ENCODE results near the gene NFIA.
"Not testable (repeated sequence)": the region's sequence is repeated elsewhere in the genome, so short reads cannot be mapped to it uniquely, and the experiment has no call there.

NFIA gene

DNA sequence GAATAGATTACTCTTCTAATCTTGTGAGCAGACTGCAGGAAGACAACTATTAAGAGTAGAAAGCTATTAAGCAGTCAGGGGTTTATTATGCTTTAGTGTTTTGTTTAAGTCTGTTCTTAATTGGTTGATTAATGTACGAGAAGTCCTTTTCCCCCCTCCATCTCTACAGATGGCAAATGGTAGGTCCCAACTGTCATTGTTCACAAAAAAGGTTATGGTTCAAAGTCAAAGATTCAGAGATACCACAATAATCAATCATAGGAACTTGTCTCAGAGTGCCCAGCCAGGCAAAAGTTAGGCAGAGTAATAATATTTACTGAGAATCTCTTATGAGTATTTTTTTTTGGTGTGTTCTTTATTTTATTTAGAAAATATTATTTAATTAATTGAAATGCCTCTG, 26.8 kb downstream of the NFIA start:
- DNase-seq, result no peak

DNA sequence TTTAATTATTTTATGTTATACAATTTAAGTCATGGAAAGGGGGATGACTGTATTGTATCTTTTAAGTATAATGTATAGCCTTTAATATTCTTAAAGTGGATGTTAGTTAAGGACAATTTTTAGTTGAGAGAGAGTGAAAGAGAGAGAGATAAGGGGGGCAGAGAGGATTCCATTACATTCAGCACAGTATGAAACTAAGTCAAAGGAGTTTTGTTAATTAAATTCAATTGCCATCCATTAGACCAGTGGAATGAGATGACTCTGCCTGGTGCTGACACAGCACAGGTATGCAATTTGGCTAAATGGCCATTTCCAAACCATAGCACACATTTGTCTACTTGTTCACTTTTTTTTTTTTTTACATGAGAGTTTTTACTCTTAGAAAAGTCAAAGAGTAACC, 27.5 kb downstream of the NFIA start:
- no peak for DNase-seq

DNA sequence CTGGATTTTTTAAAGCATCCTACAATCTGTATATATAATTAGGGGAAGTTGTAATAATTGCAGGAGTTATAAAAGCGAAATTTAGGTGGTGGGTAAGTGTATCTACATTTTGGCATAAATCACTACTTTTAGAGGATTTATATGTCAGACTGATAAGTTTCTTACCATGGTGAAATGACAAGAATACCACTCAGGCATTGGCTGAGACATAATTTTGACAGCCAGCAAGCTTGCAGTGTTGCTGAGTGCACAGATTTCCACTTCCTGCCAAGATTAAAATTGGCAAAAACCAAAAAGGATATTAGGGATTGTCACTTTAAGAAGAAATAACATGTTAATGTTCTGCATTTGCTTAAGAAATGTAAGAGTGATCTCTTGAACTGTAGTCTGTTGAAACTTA, 28.2 kb downstream of the NFIA start:
- no peak for DNase-seq

DNA sequence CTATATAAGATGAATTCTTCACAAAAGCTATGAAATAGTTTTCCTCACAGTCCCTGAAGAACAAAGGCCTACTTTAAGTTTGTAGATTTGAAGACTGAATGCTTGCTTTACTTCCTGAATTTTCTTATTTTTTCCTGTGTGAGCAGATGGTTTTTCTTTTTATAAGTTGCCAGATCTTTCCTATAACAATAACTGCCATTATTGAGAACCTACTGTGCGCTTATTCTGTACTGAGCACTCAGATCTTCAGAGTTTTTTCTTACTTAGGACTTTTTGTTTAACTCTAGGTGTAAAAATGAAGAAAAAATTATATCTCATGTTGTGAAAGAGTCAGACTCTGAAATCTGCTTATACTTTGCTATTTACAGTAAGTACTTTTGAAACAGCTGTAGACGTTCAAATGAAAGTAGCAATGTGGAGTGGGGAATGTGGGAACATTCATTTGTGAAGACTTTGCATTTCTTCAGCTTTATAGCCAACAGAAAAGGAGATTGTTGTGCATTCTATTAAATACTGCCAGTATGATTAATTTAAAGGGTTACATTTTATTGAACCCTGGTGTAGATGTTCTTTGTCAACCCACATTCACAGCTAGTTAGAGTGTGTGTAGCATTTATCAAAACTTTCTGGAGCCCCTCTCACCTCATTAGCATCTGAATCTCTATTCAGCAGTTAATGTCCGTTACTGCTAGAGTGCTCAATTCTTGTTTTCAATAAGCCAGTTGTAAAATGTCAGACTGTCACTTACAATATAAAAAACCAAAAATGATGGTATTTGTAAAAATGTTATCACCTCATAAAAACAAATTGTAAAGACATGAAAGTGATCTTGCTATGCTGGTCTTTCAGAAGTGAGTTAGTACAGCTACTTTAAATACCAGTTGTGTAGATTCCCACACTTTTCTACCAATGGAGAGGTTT, 29.0 kb downstream of the NFIA start:
- no peak for DNase-seq

DNA sequence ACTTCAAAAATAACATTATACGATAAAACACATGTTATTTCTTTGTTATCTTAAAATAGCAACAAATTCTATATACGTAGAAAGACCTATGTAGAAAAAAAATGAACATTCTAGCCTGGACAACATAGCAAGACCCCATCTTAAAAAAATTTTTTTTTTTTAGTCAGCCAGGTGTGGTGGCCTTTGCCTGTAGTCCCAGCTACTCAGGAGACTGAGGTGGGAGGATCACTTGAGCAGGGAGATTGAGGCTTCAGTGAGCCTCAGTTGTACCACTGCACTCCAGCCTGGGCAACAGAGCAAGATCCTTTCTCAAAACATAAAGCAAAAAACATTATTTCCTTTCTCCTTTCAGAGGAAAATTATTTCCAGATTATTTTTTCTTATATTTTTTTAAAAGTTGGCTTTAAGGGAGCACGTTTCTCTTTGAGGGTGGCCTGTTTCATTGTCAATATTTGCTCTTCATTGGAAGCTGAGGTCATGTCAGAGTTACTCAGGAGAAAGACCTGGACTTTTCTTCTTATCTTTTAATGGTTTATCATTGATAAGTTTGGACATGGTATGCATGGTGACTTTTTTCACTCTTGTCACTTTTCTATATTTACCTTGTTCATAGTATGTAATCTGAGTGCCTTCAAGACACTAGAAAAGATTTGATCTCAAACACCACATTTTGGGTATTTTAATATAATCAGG, 32.0 kb downstream of the NFIA start:
- no peak for DNase-seq

DNA sequence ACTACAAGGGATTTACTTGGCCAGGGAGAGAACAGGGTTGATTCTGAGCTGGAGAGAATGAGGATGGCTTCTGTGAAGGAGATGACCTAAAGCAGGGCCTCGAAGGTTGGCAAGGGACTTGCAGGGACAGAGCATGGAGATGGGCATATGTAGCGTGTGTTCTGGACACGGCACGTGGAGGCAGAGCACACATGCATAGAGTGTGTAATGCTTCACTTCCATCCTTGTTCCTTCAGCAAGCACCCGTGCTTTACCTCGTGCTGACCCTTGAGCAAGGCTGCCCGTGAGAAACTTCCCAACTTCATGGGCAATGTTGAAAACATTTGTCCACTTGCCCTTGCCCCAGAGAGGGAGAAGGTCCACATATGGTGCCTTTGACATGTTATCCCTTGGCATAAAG, 33.1 kb downstream of the NFIA start:
- DNase-seq, result no peak

DNA sequence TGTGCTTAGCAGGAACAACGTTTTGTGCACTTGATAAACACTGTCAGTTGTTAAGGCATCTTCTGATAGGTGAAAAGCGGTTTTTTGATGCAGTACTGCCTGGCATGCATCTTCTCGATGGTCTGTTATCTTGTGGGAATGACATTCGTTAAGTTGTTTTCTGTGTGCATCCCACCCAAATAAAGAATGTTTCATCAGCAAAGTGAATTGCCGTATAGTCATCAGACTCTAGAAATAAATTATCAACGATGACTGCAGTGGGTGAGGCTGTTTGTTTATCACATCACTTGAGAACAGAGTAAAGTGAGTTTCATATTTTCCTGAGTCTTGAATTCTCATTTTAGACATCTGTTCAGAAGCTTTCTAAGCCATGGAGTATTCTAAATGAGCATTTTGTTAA, 34.1 kb downstream of the NFIA start:
- no peak for DNase-seq

DNA sequence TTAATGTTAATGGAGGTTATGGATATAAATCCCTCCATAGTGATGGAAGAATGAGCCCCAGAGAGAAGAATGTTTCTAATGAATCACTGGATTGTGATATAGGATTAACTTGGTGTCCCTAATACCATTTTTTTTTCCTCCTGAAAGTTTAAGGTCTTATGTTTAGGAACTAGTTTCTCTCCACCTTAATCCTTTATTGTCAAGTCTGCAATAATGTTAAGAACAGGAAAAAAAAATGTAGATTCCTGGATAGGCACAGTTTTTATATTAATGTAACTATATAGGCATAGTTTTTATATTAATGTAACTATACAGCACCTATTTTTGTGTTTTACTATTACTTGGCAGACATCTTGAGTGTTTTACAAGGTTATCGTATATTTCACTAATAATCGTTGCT, 34.9 kb downstream of the NFIA start:
- DNase-seq, result no peak

DNA sequence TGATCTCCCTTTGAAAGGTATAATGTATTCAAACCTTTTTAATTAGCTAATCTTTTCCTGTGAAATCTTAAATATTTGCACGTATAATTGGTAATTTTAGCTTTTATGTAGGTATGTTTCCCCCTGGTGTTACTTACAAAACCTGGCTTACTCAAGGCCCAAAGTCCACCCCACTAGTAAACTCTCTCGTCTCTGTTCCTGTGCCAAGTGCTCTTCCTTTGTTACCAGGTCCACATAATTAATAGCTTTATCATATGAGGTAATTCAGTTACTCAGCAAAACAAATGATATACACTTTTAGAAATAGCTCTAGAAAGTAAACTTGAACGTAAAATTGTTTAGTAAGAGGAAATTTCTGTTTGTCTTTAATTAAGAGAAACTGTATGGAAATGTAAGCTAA, 36.7 kb downstream of the NFIA start:
- DNase-seq, result no peak

DNA sequence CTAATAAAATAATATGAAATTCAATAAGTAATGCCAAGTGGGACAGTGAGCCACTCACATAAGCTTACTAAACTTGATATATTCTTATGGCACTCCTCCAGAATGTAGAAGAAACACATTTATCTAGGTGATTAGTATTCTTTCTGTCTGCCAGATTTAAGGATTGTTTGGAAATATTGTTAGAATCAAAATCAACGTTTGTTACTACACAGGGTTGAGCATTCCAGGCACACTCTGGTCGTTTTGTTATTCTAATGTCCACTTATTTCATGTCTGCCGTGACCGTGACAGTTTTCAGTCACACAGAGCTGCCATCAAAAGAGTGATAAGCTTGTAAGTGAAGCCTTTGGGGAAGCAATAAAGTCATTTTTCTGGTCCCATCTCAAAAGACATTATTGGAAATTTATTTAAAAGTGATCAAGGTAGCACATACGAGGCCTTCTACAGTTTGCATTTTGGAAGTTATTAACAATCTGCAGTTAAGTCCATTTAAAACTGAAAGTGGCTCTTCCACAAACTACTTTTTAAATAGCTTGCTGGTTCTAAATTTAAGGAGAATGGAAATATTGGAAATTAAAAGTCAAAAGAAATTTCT, 38.0 kb downstream of the NFIA start:
- DNase-seq, result no peak

DNA sequence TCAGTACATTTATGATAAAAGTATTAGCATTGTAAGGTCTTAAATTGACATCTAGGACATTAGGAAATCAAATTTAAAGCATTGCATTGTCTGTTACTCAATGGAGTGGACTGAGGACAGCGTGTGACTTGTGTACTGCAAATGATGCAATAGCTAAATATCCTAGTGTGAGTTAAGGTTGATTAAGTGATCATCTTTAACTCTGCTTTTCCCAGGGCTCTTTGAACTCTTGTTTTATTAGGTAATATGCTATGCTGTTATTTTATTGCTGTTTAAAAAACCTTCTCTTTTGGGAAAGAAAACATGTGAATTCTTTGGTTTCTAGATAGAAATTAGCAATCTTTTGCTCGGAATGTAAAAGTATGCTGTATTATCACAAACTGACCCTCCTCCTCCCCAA, 38.6 kb downstream of the NFIA start:
- DNase-seq, result peak; percentile 80

DNA sequence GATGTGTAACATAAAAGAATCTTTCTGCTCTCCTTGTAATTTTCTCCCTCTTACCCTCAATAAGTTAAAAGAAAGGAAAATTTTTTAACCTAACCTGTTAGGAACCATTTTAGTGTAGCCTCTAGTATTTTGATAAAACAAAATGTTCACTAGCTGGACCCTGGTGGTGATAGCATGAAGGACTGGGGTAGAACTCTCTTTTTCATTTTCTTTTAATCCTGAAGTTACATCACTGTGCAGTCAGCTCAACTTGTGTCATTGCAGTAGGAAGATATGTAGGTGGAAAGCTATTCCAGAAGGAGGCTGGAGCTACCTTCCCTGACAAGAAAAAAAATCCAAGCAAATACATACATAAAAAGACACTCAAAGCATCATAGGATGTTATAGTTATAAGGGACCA, 39.3 kb downstream of the NFIA start:
- no peak for DNase-seq

DNA sequence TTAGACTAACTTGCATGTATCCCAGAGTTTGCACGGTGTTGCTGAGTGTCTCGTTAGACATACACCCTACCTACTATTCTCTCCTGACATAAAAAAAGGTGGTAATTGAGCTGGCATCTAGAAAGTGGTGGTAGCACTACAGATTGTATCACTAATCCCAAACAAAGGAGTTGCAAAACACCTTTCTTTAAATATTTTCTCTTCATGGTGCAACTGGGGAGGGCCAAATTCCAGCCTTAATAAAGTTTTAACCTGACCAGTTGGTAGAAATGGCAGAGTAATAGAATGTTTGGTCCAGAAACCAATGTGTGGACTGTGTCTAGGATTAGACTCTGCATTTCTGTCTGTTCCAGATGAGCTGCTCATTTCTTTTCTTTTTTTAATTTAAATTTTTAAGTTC, 40.0 kb downstream of the NFIA start:
- DNase-seq, result no peak

DNA sequence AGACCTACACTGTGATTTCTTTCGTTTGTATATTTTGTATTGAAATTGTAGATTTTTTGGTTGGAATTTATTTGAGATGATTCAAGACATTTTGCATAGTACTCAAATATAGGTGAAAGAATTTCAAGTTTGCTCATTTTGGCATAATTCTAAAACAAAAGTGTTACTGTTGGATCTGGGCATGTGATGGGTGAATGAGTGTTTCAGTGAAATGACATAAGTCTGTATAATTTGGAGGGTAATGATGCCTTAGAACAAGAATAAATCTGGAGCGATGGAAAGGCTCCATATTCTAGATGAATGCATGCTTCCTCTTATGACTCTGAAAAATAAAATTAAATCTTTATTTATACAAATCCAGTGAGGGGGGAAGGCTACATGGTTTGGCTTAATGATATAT, 41.0 kb downstream of the NFIA start:
- DNase-seq, result no peak

DNA sequence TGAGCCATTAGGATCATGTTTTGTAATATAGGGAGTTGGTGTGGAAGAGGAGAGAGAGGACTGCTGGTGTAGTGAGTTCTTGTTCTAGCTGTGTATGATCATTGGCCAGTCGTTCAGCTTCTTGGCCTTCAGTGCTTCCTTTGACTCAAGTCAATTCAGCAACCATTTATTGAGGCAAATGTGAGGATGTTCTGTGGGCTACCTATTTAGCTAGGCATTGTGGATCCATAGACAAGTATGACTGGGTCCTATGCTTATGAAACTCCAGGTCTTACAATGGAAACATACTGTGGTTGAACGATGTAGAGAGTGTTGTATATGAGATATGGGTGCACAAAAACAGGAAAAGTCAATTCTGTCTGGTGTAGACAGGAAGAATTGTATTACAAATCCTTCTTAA, 41.7 kb downstream of the NFIA start:
- DNase-seq, result no peak

DNA sequence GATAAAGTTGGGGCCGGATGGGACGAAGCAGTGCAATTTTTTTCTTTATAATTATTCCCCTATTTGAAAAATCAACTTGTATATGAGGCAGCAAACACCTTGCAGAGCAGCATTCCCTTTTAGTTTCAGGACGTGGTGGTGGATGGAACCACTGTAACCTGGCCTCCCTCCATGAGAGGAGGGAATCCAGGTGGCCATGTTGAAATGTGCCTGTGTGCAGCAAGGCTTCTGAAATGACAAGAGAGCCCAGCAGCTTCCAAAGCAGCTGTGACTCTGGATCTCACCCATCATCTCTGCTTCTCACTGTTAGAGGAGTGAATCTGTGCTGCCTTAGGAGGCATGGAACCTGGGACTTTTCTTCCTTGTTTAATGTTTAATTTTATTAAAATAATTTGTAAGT, 42.3 kb downstream of the NFIA start:
- DNase-seq, result no peak

DNA sequence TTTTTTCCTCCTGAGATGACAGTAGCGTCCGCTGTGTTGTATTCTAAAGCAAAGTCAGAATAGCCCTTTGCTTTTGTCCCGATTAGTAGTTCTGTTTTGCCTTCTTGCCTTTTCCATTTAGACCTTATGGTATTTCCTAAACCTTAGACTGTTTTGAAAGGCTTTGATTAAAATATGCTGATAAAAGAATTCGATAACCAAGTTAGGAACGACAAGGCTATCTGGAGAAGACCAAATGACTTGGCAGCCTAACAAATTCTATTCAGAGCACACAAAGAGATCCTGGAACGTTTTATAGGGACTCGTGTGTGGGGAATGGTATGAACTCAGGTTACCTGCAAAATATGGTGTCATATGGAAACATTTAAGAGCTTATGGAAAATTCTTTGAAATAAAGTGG, 42.9 kb downstream of the NFIA start:
- no peak for DNase-seq

DNA sequence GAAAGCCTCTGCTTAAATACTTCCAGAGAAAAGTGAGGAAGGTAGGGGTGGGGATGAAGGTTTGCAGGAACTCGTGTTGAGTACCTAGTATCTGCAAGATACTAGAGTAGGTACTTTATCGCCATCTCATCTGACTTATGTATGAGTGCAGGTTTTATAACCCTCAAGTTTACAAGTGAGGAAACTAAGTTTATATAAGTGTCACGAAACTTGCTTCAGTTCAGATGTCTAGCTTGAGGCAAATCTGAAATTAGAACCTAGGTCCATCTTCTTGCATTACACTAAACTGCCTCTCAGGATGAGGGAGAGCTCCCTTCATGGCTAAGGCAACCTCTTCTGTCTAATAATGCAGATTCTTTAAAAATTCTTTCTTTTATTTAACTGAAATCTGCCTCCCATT, 43.5 kb downstream of the NFIA start:
- DNase-seq, result no peak

DNA sequence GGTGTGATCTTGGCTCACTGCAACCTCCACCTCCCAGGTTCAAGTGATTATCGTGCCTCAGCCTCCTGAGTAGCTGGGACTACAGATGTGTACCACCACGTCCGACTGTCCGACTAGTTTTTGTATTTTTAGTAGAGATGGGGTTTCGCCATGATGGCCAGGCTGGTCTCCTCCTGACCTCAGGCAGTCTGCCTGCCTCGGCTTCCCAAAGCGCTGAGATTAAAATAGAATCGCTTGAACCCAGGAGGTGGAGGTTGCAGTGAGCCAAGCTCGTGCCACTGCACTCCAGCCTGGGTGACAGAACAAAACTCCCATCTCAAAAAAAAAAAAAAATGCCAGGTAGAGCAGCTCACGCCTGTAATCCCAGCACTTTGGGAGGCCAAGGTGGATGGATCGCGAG, 44.5 kb downstream of the NFIA start:
- DNase-seq, result not testable (repeated sequence)

DNA sequence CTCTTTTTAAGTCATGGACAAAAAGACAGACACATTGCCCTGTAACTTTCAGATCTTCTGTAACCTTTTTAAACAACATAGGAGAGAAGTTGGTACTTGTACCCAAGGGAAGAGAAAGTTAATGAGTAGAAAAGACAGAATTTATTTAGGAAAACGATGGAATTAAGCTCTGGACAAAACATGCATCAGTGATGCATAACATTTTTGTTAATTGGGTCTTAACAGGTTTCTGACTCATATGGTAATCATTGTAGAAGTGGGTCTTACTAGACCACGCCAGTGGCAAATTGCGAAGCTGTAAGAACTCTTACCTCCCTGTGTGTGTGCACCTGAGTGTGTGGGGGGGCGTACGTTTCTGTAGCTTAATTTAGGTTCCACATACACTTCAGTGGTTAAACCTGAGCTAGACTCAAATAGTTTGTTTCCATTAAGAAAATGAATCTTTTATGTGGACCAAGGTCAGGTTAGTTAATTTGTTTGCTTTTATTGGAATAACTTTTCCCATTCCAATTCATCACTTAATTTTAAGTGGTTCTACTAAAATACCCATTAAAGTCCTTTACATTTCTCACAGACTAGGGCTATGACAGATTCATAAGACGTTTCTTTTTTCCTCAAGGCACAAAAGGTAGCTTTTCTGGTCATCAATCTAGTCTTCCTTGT, 48.1 kb downstream of the NFIA start:
- no peak for DNase-seq

DNA sequence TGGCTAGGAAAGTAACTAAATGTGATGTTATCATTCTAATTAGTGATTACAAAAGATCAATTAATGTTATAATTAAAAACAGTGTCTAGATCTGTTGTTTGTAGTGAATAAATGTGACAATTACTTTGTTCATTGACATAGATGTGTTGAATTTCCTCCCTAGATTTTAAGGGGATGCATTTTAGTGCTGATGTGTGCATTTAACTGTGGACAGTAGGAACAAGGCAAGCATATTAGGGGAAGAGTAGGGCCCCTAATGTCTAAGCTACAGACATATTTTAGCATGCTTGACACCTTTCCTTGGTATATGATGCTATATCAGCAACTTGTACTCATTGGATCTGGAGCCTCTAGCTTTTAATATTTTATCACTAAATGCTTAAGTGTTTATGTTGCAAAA, 48.9 kb downstream of the NFIA start:
- DNase-seq, result no peak

DNA sequence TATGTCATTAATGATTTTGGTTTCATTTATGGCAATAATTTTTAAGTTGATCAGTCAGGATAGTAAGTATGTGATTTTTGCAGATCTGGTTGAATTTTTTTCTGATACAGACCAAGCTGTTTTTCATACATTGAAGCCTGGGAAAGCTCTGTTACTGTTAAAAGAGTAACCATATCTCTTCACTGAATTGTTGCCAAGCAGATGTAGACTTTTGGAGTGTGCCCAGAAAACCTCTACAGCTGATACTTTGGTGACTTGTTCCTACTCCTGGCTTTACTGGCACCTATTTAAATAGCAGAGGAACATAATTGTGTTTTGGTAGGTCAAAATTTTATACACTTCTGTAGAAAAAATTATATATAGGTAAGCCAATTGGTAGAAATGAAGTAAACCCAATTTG, 49.4 kb downstream of the NFIA start:
- no peak for DNase-seq

DNA sequence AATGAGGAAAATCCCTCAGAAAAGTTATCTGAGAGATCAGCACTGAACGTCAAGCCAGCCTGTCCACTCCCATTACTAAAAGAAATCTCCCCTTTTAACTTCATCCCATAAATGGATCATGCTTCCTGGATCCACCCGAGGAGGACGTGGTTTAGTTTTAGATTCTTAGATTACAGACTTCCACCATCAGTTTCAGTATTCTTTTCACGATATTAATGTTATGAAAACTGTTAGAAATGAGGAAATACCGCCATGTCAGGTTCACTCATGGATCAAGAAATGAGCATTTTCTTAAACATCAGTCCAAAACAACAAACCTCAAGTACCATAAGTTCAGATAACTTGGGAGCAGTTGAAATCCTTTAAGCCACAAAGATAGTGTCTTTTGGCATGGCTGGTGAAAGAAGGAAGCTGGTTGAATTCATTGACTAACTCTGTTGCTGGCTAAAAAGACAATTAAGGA, 49.8 kb downstream of the NFIA start:
- peak; percentile 81 for DNase-seq

Measured in inflammatory macrophage treated with lipopolysaccharide for 4 hours (primary cell).